ENCODE results near the gene NHERF2.

DNA sequence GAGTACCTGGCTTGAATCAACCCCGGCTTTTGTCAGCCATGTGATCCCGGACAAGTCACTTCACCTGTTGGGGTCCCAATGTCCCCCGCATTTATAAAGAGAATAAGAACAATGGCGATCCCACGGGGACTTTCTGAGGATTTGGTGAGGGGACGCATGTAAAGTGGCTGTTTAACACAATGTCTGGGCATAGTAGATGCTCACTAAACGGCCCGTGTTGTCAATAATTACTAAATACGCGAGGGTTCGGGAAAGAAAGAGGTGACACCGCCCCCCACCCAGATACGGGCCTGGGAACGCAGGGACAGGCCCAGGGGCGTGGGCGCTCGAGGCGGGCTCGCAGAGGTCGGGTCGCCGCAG lies 35.1 kb upstream of the NHERF2 start:
- TF ChIP-seq CTCF (conservative IDR thresholded peaks at IDR 0.05): no peak
- TF ChIP-seq EZH2 (IDR thresholded peaks at IDR 0.05; ENCODE audit: low read depth): no peak

Measured in PC-9 (cell line).